PC-3 (cell line): ENCODE results near the gene OR10AD1.

Source experiments
- EZH2phosphoT487 ChIP-seq: fragments of 300-600 bp; sonication (generic); IDR thresholded peaks from 2 replicates; pipeline ENCODE4 v1.6.1; 2018; ENCODE audit warnings: mild to moderate bottlenecking, antibody characterized with exemption, low read length, borderline replicate concordance
- TF ChIP-seq, protein P1 (sequence below): fragments of 300-600 bp; sonication (generic); conservative IDR thresholded peaks from 2 replicates; pipeline ENCODE4 v1.5.1; 2017; ENCODE audit warnings: antibody characterized with exemption, low read depth, mild to moderate bottlenecking, low read length

DNA sequence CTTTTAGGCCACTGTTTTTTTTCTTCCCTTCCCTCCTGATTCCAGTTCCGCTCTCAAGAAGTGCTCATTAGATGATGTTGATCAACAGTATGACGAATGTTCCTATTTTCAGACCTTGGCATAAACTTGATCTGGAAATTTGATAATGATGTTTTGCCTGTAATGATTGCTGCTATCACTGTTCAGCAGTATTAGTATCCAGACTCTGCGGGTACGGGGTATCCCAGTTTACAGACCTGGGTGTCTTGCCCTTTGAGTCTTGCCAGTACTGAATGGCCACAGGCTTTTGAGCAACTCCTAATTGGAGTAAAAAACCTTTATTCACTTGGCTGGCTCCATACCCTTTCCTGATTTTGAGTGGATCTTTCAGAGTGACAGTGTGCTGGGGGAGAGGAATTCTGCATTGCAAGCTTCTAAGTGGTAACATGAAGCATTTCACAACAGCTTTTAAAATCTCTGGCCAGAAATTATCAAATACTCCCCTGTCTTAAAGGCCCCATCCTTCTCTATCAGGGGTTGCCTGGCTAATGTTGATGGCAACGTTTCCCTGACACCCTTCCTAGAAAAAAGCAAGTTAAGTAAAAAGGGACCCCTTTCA, 39.8 kb downstream of the OR10AD1 start:
- no peak for TF ChIP-seq EZH2phosphoT487
- TF ChIP-seq, protein P1, sequence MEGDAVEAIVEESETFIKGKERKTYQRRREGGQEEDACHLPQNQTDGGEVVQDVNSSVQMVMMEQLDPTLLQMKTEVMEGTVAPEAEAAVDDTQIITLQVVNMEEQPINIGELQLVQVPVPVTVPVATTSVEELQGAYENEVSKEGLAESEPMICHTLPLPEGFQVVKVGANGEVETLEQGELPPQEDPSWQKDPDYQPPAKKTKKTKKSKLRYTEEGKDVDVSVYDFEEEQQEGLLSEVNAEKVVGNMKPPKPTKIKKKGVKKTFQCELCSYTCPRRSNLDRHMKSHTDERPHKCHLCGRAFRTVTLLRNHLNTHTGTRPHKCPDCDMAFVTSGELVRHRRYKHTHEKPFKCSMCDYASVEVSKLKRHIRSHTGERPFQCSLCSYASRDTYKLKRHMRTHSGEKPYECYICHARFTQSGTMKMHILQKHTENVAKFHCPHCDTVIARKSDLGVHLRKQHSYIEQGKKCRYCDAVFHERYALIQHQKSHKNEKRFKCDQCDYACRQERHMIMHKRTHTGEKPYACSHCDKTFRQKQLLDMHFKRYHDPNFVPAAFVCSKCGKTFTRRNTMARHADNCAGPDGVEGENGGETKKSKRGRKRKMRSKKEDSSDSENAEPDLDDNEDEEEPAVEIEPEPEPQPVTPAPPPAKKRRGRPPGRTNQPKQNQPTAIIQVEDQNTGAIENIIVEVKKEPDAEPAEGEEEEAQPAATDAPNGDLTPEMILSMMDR: no peak
